NOMO-1 treated with dmso at 0.1 percent for 144 hours (cell line): Measurements from ENCODE around the gene RFT1.

ENCODE experiments used
- DNase-seq: peaks from one replicate; lab custom pipeline; 2025; ENCODE audit not compliant: unreplicated experiment; lab: John Stamatoyannopoulos, UW

The RFT1 gene

GRCh38 chr3:53097887-53098286, 32.3 kb downstream of the RFT1 start:
- DNase-seq = no peak

DNA sequence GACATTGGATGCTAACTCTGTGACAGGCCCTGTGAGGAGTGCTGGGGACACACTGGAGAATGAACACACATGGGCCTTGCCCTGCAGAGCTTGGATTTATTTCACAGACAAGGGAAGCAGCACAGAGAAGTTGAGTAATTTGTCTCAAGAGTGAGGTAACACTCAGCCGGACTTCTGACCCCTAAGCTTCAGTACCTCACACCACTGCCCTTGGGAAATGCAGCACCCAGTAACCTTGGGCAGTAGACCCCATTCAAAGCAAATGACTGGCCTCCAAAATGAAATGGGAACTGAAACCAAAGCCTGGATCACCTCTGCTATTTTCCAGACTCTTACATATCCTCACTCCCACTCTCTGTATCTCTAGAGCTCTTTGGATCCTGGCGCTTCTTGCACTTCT, 37.3 kb downstream of the RFT1 start:
- no peak for DNase-seq

GRCh38 chr3:53092216-53092615, 38.0 kb downstream of the RFT1 start:
- DNase-seq = no peak

- no peak for DNase-seq
Measured at GRCh38 chr3:53091011-53091410, 39.2 kb downstream of the RFT1 start.

- DNase-seq = no peak
Measured at GRCh38 chr3:53089511-53089910, 40.7 kb downstream of the RFT1 start.

DNA sequence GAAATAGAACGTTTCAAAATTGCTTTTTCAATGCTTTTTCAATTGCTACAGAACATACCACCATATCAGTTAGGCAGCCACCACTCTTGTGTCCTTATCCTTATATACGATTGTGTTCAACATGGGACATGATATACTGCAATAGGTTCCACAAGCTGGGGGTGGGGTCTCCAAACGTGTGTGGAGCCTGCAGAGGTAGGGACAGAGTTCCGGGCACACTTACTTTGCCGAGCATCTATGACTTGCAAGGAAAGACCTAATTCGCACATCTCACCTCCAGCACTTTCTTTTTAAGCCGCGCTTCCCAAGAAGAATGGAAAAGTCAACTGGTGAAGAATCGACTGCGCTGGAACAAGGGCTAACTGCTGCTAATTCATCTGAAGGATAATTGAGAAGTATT, 44.8 kb downstream of the RFT1 start:
- DNase-seq = no peak

DNA sequence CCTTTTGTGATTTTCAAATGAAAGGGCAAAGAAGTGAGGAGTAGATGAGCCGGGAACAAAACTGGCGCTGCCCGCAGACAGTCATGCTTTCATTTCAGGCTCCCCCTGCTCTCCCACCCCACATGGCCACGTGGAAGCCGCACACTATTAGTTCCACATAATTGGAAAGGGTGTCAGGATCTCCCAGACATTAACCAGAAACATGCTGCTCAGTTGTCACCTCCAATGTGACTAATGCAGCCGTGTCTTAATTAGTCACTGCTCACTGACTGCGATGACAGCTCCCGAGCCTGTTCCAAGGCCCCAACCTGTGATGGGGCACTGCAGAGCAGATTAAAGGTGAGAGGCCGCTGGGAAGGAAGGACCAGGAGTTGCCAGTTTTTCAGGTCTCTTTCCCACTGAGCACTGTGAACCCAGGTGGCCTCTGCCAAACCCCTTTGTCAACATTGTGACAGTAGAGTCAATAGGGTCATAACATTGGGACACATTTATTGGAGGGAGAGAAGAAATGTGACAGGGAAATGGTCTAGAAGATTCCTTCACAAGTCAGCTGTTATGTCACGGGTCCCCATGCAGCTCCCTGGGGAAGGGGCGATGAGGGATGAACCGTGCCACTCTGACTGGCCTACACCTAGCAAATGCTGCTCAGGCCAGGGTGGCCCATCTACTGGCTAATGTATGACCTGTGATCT, 45.8 kb downstream of the RFT1 start:
- no peak for DNase-seq

DNA sequence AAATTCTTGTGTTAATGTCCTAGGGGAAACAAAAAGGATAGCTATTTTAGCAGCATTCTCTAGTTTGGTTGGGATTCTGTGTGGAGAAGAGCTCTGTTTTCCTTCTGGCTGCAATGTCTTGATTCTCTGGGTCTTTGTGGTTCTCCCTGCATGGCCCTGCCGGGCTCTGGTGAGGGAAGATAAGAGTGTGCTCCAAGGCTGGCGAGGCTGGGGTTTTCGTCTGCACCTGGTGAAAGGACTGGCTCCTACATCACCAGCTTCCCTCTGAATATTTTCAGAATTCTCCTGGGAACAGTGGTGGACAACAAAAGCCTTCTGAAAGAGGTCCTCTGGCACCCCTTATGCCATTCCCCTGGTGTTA, 46.3 kb downstream of the RFT1 start:
- no peak for DNase-seq

DNA sequence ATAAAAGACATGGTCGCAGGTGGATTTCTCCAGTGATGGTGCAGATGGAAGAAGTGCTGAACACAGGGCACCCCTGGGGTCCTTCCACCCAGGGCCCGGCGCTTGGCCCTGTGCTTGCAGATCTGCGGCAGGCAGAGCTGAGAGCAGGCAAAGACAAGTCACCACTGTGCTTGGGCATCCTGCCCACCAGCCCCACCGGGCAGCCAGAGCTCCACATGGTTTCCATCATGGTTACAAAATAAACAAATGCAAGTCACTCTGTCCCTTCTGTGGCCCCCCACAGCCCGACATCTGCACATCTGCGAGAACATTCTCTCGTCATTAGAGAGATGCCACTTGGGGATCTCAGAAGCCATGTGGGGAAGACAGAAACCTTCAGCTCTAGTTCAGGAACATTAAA, 46.7 kb downstream of the RFT1 start:
- DNase-seq = no peak

DNA sequence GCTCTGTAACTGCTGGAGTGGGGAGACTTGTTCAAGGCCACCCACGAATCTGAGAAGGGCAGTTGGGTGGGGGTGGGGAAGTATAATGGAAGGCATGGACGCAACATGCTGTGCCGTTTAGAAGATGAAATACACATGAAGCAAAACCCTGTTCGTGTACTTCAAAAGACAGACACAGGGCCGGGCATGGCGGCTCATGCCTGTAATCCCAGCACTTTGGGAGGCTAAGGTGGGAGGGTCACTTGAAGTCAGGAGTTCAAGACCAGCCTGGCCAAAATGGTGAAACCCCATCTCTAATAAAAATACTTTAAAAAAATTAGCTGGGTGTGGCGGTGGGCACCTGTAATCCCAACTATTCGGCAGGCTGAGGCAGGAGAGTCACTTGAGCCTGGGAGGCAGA, 47.5 kb downstream of the RFT1 start:
- no peak for DNase-seq

GRCh38 chr3:53081318-53081717, 48.9 kb downstream of the RFT1 start:
- DNase-seq = no peak

DNA sequence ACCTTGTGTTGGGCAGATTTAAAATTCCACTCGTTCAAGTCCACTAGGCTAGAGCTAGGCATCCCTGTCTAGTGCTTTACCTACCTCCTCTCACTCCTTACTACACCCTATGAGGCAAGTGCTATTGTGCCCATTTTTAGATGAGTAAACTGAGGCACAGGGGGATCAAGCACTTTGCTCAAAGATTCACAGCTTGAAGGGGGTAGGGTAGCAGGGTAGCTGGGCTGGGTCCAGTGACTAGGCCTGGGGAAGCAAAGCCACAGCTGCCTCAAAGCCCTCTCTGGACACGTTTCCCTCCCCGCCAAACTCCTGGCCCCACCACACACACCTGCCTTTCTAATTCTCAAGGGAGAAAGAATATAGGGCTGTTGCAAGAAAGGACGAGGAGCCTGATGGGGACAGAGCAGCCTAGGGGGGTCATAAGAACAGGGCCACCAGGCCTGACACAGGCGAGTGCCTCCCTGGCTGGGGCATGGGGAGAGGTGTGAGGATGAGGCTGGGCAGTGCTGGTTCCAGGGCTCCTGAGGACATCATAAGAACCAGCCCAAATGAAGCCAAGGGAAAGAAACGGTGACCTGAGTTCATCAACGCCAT, 49.5 kb downstream of the RFT1 start:
- DNase-seq = no peak

DNA sequence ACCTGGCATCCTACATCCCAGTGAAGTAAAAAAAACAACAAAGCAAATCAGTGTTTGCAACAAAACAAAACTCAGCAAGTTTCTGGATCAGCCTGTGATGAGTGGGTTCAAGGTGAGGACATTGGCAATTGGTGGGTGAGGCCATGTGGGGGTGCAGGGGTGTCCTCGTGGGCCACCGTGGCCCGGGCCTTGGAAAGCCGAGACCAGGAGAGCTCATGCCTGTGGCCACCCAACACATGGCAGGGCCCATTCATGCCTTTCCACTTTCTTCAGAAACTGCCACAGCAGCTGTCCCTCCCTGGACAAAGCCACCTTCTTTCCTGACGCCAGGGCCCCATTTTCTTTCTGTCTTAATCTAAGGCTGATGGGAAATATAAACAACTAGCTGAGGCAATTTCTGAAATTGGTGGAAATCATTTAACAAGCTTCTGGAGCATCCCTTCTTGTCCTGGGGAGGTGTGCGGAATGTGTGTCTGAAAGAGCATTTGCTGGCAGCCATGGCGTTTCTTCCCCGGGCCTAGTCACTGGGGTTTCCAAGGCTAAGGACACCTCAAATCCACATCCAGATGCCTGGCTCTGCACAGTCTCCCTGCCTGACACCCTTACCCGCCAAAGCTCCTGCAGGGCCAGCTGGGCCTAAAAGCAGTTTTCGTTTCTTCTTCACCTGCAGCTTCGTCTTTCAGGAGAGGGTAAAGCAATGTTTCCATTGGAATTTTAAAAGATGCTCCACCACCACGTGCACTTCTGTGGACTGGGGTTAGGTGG, 50.3 kb downstream of the RFT1 start:
- no peak for DNase-seq

GRCh38 chr3:53079147-53079546, 51.1 kb downstream of the RFT1 start:
- DNase-seq = no peak

DNA sequence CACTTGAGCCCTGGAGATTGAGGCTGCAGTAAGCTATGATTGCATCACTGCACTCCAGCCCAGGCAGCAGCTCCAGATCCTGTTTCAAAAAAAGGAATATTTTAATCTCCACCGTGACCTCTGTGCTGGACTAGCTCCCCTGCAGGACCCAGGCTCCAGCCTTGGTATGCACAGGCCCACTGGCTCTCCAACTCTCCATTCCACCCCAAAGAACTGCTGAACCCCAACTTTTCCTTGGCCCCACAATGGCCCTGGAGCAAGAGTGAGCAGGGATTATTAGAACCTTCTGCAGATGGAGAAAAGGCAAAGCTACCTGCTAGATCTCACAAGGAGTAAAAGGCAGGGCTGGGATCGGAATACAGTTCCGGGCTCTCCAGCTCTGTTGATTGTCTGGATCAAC, 51.6 kb downstream of the RFT1 start:
- DNase-seq = no peak

DNA sequence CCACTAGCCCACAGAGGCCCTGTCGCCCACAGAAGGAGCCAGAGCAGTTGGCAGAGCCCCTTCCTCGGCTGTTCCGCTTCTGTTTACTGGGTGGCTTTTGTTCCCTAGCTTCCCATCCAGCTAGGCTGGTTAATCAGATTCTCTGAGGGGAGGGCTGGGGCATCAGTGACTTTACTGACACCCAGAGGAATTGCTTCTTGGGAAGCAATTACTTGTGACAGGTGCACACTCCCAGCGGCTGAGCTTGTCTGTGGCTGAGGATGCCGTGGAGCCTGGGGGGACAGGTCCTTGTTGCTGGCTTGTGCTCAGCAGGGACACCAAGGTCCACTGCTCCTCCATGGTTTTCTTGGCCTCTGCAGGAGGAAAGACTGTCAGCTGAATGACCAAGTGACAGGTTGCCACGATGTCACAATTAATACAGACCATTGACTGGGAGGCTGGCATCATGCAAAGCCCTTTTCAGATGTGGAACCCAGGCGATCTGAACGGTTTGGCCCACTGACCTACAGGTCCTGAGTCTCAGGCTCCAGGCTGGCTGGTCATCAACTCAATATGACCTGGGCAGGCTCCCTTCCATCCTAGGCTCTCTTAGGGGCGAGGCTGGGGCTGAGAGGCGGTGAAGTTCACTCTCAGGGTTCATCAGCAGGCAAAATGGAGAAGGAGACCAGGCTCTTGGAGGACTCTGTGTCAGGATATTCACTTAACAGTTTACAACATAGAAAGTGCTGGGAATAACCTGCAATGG, 52.6 kb downstream of the RFT1 start:
- DNase-seq = no peak

DNA sequence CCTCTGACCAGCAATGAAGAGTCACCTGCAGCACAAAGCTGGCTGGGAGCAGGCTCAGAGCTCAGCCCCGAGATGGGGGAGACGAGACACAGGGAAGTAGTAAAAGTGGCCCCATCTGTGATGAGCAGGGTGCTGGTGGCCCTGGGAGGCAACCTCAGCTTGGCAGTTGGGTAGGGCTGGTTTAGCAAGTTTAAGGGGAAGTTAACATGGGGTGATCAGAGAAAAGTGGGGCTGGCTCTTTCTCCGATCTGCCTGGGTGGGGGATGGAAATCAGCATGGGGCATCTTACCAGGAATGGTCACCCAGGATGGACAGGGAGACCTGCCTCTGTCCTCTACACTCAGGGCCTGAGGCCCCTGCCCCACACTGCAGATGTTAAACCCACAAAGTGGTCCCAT, 54.5 kb downstream of the RFT1 start:
- DNase-seq = no peak

DNA sequence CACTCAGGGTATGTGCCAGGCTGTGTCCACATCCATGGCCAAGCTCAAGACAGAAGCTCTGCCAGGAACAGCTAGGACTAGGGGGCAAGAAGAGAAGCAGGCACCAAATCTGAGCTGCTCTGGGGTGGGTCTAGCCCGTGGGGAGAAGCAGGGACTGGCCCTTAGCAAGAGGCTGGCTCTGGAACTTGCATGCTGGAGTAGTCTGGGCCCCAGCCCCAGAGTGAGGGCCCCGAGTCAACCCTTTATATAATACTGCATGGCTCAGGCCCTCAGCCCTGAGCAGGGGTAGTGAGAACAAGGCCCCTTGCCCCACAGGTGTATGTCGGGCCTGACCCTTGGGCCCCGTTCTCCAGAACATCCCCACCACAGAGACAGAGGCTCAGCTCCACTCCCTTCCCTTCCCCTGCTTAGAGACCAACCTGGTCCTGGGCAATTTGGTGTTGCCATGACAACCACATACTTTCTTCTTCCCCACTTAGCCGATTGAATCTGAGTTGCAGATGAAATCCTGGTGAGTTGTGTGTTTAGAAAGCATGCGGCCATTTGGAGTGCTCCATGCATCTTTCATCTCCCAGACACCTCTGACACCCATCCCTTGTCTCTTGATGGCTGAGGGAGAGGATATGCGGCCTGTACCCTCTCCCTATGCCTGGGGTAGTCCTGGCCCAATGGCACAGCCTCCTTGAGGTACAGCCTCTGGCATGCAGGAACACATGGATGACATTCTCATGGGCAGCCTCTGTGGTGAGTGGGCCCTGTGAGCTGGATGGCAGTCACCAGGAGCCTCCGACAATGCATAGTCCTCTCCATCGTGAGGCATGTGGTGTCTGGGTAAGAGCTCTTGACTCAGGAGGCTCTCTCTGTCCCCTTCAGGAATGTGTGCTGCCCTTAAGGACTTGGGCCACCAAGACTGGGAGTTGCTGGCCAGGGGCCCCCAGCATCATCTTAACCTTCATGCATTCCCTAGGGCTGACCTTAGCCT, 55.2 kb downstream of the RFT1 start:
- DNase-seq = no peak

DNA sequence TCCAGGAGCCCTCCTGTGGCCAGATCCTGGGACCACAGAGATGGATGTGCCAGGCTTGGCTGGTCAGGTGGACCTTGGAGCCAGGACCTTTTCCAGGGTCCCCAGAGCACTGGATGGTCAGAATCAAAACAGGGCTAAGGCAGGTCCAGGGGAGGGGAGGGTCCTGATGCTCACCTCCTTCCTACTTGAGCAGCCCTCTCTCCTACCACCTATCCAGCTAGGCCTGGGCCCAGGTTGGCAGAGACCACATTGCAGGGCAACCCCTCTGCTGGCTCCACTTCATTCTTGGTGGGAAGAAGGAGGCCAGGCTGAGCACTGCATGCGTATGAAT, 55.9 kb downstream of the RFT1 start:
- DNase-seq = no peak

GRCh38 chr3:53073553-53074365, 56.5 kb downstream of the RFT1 start:
- no peak for DNase-seq
